Epithelial cell of proximal tubule (primary cell): ENCODE data around the gene RO60. TPM values are rescaled to one million over a fixed set of nuclear protein-coding genes. Genes with fewer than 3 reads are reported as not detected.

Experiments
- DNase-seq: peaks from one replicate; pipeline ENCODE4 v3.0.0-alpha.2; 2011; ENCODE audit warnings: low read depth
- H3K4me3 ChIP-seq: 2 replicates; pipeline ENCODE4 v1.5.1; 2011; ENCODE audit warnings: low read depth, mild to moderate bottlenecking, low read length
- total RNA-seq: library from RNA; depleted of rRNA; stranded (reverse); fragments of >200 nt; gene quantifications from 2 replicates; pipeline ENCODE4 v1.2.3, GENCODE V29; 2015
- TF ChIP-seq, protein P1 (sequence below): conservative IDR thresholded peaks from 2 replicates; pipeline ENCODE4 v1.5.1; 2012; ENCODE audit warnings: low read depth, mild to moderate bottlenecking, low read length

Gene RO60
- total RNA-seq, 1 donor from 2014 or later = 62.0 TPM

DNA sequence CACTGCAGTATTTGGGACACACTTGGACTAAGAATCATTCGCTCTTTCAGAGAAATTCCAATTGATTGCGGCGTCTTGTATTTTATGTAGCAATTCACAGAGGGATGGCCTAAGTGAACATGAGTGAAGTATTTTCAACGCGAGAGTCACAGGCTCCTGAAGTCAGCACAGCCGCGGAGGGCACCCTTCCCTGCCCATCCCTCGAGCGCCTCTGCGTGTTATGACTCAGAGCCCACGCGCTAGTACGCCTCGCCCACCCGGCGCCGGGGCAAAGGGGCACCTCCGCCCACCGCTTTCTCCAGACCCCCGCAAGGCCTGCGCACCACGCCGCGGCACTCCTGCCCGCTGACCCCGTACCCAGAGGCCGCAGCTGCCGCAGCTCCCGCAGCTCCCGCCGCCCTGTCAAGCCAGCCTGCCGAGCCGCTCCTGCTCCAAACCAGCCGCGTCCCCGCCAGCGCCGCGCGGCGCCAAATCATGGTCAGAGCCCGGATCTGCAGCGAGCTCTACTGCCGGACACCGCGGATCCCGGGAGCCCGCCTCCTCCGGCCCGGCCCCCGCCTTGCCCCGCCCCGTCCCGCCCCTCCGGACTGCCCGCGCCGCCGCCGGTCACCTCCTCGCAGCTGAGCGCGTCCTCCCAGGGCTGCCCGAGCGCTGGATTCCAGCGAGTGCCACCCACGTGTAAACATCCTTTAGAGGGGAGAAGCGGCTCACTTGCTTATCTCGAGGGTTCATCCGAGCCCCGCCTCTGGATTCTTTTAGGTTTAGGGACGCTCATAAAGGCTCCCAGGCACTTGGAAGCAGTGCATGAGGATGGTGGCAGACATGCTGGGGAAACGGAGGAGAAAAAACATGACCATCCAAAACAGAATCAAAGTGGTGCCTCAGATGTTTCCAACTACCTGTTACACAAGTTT is 45.8 kb downstream of the RO60 start, which contains the start of gene GLRX2:
Gene GLRX2, minus strand, starts transcription at position 508 of the 914 bp plus-strand sequence. Its CDS starts 32 bp downstream, at position 476.
- TF ChIP-seq, protein P1, sequence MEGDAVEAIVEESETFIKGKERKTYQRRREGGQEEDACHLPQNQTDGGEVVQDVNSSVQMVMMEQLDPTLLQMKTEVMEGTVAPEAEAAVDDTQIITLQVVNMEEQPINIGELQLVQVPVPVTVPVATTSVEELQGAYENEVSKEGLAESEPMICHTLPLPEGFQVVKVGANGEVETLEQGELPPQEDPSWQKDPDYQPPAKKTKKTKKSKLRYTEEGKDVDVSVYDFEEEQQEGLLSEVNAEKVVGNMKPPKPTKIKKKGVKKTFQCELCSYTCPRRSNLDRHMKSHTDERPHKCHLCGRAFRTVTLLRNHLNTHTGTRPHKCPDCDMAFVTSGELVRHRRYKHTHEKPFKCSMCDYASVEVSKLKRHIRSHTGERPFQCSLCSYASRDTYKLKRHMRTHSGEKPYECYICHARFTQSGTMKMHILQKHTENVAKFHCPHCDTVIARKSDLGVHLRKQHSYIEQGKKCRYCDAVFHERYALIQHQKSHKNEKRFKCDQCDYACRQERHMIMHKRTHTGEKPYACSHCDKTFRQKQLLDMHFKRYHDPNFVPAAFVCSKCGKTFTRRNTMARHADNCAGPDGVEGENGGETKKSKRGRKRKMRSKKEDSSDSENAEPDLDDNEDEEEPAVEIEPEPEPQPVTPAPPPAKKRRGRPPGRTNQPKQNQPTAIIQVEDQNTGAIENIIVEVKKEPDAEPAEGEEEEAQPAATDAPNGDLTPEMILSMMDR = no peak
- DNase-seq = peak; percentile 48
- H3K4me3 ChIP-seq = peak within 1 kb of the TSS; percentile 82

DNA sequence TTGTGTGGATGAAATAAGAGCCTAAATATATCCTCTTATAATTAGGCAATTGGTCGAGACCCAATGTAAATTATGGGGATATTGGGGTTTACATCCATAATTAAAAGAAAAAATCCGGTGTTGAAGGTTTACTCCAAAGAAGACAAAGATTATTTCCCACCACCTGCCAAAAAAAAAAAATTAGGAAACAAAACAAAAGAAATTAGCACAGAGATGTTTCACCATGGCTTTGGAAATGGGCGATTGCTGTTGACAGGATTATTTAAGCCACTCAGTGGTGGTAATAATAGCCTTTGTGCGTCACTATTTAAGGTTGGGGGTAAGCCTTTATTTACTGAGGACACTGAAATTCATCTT is 46.4 kb downstream of the RO60 start:
- DNase-seq = no peak
- TF ChIP-seq, protein P1 = no peak
- H3K4me3 ChIP-seq = peak overlapping the region; percentile 82

GRCh38 chr1:193108471-193108870 is 49.1 kb downstream of the RO60 start:
- DNase-seq = no peak
- no peak overlapping the region for H3K4me3 ChIP-seq
- TF ChIP-seq, protein P1 = no peak

Other genes with a start within 250 kb of the RO60 start
- 23.9 and 24.7 TPM in 2 replicates for gene UCHL5, start 252 bp upstream of the RO60 start, total RNA-seq
- 18.6 and 20.6 TPM in 2 replicates for gene GLRX2, start 45.8 kb downstream of the RO60 start, total RNA-seq
- gene CDC73, start 62.4 kb downstream of the RO60 start, total RNA-seq = 15.1 and 19.3 TPM in 2 replicates
- gene B3GALT2, start 127.0 kb downstream of the RO60 start, total RNA-seq = not detected in 2 replicates